Left renal cortex interstitium (tissue), 4 donors: ENCODE data around the gene CDH20. TPM values are rescaled to one million over a fixed set of nuclear protein-coding genes. Genes with fewer than 3 reads are reported as not detected.

Experiments used
- DNase-seq, 4 donors: peaks; one replicate each; pipeline ENCODE4 v3.0.0-alpha.2; 2013; ENCODE audit warnings: low read depth in 4 of 4, low spot score in 2 of 4, missing footprints in 1 of 4
- polyA plus RNA-seq, 4 donors: library from polyadenylated mRNA; unstranded; fragments of 120-200 nt; gene quantifications; one replicate each; pipeline ENCODE4 v1.2.1, GENCODE V29; 2013; ENCODE audit not compliant: insufficient read length in 4 of 4

Gene CDH20
- polyA plus RNA-seq, 4 donors = 3.0 to 4.2 (median 3.9) TPM

- DNase-seq = no peak
These were observed 86.5 kb downstream of the CDH20 start for GRCh38 chr18:61419763-61420162.

- no peak for DNase-seq
These were observed 87.1 kb downstream of the CDH20 start for GRCh38 chr18:61420218-61420885.

GRCh38 chr18:61426492-61427053 is 93.3 kb downstream of the CDH20 start:
- no peak for DNase-seq

GRCh38 chr18:61428266-61428665 is 95.0 kb downstream of the CDH20 start:
- no peak for DNase-seq

GRCh38 chr18:61432590-61432989 is 99.4 kb downstream of the CDH20 start:
- no peak for DNase-seq

- no peak for DNase-seq
These were observed 101.9 kb downstream of the CDH20 start for GRCh38 chr18:61435064-61435652.

GRCh38 chr18:61443081-61443725 is 110.0 kb downstream of the CDH20 start:
- no peak for DNase-seq

- no peak for DNase-seq
These were observed 115.1 kb downstream of the CDH20 start for GRCh38 chr18:61448316-61448715.

GRCh38 chr18:61459896-61460648 is 126.8 kb downstream of the CDH20 start:
- DNase-seq = no peak

GRCh38 chr18:61464551-61465142 is 131.4 kb downstream of the CDH20 start:
- DNase-seq = no peak

GRCh38 chr18:61466736-61467135 is 133.5 kb downstream of the CDH20 start:
- no peak for DNase-seq

- DNase-seq = no peak
These were observed 136.9 kb downstream of the CDH20 start for GRCh38 chr18:61470031-61470674.

GRCh38 chr18:61471541-61471940 is 138.3 kb downstream of the CDH20 start:
- no peak for DNase-seq

GRCh38 chr18:61471942-61472341 is 138.7 kb downstream of the CDH20 start:
- DNase-seq = no peak

- no peak for DNase-seq
These were observed 141.1 kb downstream of the CDH20 start for GRCh38 chr18:61474341-61474740.

GRCh38 chr18:61474918-61475317 is 141.7 kb downstream of the CDH20 start:
- DNase-seq = no peak

- DNase-seq = no peak
These were observed 142.7 kb downstream of the CDH20 start for GRCh38 chr18:61475931-61476330.

GRCh38 chr18:61489334-61489733 is 156.1 kb downstream of the CDH20 start:
- no peak for DNase-seq

- DNase-seq = no peak
These were observed 163.1 kb downstream of the CDH20 start for GRCh38 chr18:61496374-61496773.

GRCh38 chr18:61497422-61497821 is 164.2 kb downstream of the CDH20 start:
- DNase-seq = no peak
